Dedifferentiated amniotic fluid mesenchymal stem cell (primary cell): ENCODE results near the gene CCDC43.
"Not testable (repeated sequence)": the region's sequence is repeated elsewhere in the genome, so short reads cannot be mapped to it uniquely, and the experiment has no call there.

Source experiments
- DNase-seq: peaks from one replicate; pipeline ENCODE4 v3.0.0-alpha.2; 2016; ENCODE audit errors: extremely low spot score

Gene CCDC43

GRCh38 chr17:44672479-44673093 lies 17.0 kb downstream of the CCDC43 start:
- DNase-seq, result peak; percentile 49

DNA sequence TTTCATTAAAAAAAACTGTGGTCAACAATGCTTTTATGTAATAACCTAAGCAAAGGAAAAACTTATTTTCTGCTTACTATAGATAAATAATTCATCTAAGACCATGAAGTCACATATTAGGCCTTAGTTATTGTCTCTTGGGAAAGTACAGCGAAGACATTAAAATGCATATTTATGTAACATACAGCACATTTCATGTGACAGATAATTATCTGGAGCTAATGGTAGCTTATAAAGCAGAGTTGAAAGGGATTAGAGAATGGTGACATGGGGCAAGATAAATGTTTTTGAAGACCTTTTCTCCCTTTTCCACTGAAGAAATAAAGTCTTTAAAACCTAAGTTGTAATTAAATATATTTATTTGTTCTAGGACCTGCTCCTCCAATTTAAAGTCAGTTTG lies 23.6 kb downstream of the CCDC43 start:
- DNase-seq, result no peak

- DNase-seq, result no peak
These were observed 24.7 kb downstream of the CCDC43 start for GRCh38 chr17:44664867-44665266.

- DNase-seq, result no peak
These were observed 26.5 kb downstream of the CCDC43 start for GRCh38 chr17:44663095-44663494.

DNA sequence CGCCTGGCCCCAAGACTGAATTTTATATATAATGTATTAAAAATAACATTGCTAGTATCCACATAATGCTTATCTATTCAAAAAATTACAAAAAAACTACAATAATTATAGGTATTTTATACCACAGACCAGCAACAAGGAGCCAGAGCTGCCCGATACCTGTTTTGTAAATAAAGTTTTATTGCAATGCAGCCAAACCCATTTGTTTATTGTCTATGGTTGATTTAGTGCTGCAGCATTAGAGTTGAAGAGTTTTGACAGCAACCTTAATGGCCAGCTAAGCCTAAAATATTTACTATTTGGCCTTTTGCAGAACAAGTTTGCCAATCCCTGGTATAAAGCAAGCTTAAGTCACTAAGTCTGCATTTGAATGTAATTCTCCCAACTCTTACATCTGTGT lies 27.7 kb downstream of the CCDC43 start:
- no peak for DNase-seq

- DNase-seq, result no peak
These were observed 33.4 kb downstream of the CCDC43 start, which contains the start of gene MEIOC for GRCh38 chr17:44655983-44656710. TSS of gene MEIOC (plus strand) at chr17:44656468. CDS start at chr17:44656614, 146 bp downstream.

DNA sequence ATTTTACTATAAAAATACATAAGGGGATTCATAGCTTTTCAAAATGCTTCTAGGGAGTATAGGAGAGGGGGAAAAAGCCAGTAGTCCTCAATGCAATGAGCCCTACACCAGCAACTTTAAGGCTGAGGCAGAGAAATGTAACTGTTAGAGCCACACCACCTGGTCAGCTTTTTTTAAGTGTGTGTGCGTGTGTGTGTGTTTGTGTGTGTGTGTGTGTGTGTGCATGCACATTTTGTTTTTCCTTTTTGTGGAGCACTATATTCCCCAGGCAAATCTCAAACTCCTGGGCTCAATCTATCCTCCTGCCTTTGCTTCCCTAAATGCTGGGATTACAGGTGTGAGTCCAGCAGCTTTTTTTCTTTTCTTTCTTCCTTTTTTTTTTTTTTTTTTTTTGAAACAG lies 35.6 kb downstream of the CCDC43 start:
- no peak for DNase-seq

- no peak for DNase-seq
These were observed 36.2 kb downstream of the CCDC43 start for GRCh38 chr17:44653384-44653783.

GRCh38 chr17:44652727-44653126 lies 36.8 kb downstream of the CCDC43 start:
- DNase-seq, result no peak

GRCh38 chr17:44651228-44651627 lies 38.3 kb downstream of the CCDC43 start:
- DNase-seq, result no peak

GRCh38 chr17:44648963-44649362 lies 40.6 kb downstream of the CCDC43 start:
- DNase-seq, result no peak

- no peak for DNase-seq
These were observed 41.8 kb downstream of the CCDC43 start for GRCh38 chr17:44647736-44648135.

- no peak for DNase-seq
These were observed 43.3 kb downstream of the CCDC43 start for GRCh38 chr17:44646280-44646679.

DNA sequence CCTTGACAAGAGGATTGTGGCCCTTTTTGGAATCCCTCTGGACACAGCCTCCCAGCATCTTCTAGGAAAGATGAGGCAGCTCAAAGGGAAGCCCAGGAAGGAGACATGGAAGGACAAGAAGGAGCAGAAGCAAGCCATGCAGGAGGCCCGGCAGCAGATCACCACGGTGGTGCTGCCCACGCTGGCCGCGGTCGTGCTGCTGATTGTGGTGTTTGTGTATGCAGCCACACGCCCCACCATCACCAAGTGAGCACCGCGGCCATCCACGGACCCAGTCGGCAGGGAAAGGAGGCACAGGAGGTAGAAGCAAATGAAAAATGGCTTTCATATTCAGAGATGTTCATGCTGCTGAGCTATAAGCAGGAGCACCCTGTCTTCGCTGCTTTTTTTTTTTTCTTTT lies 44.2 kb downstream of the CCDC43 start:
- DNase-seq, result no peak

GRCh38 chr17:44642834-44643233 lies 46.7 kb downstream of the CCDC43 start:
- no peak for DNase-seq

DNA sequence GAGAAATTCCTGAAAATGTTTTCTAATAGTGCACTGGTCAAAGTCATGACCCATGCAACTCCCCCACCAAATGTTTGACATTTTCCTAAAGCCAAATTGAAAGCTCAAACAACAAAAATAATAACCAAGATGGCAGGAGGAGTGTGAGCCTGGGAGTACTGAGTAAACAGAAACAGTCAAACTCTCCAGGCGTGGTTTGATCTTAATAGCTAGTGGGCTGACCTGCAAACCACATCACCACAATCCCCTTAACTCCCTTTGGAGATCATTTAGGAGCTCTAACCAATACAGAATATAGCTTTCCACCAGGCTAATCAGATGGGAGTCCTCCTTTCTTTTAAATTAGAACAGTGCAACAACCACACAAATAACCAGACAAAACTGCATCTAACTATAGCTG lies 52.5 kb downstream of the CCDC43 start:
- DNase-seq, result no peak

DNA sequence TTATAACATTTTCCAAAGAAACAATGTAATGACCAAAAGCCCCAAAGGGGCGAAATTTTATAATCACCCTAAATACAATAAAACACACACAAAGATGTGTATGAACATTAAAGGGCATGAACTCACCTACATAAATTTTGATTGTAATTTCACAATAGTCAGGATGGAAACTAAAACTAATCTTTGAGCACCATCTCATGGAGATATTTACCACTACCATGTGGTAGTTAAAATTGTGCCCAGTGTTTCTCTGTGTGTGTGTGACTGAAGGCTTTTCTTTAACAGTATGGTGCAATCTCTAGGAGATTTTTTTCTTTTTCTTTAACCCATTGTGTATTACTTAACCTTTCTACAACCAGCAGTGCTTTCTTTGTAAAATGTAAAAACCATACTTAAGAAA lies 53.0 kb downstream of the CCDC43 start:
- peak; percentile 77 for DNase-seq

DNA sequence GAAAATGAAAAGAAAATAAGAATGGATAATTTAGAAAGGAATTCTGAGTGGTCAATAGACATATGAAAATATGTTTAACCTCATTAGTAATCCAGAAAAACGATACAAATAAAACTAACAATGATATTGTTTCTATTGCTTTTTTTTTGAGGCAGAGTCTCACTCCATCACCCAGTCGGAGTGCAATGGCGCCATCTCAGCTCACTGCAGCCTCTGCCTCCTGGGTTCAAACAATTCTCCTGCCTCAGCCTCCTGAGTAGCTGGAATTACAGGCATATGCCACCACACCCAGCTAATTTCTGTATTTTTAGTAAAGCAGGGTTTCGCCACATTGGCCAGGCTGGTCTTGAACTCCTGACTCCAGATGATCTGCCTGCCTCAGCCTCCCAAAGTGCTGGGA lies 55.2 kb downstream of the CCDC43 start:
- DNase-seq, result not testable (repeated sequence)

DNA sequence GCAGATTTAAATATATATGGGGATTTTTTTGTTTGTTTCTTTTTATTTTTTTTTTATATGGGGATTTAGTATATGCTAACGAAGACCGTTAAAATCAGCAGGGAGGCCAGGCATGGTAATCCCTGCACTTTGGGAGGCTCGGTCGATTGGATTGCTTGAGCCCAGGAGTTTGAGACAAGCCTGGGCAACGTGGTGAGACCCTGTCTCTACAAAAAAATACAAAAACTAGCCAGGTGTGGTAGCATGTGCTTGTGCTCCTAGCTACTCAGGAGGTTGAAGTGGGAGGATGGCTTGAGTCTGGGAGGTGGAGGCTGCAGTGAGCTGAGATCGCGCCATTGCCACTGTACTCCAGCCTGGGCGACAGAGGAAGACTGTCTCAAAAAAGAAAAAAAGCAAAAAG lies 55.6 kb downstream of the CCDC43 start:
- DNase-seq, result no peak

- DNase-seq, result no peak
These were observed 58.9 kb downstream of the CCDC43 start for GRCh38 chr17:44630703-44631102.

DNA sequence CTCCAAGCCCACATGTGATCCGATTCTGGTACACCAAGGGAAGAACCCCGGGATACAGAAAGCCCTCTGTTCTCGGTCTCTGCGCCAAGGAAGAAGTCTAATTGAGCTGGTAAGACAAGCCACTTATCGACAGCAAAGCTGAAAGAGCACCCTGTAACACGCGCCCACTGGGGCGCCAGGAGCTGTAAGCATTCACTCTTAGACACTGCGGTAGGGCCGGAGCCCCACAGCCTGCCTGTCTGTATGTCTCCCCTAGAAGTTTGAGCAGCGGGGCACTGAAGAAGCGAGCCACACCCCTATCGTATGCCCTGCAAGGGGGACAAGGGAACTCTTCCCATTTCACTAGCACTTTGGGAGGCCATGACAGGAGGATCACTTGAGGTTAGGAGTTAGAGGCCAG lies 60.3 kb downstream of the CCDC43 start:
- no peak for DNase-seq

- DNase-seq, result no peak
These were observed 61.1 kb downstream of the CCDC43 start for GRCh38 chr17:44628243-44629188.
